GM19023 (cell line): ENCODE data around the gene KCMF1.
"Not testable (repeated sequence)": the region's sequence is repeated elsewhere in the genome, so short reads cannot be mapped to it uniquely, and the experiment has no call there.

ENCODE experiments used
- ATAC-seq: cut with Tn5 transposase; IDR thresholded peaks from one replicate; pipeline ENCODE4 v1.9.1; 2021; ENCODE audit warnings: mild to moderate bottlenecking, moderate library complexity; ENCODE audit not compliant: unreplicated experiment

Gene KCMF1

GRCh38 chr2:84970868-84971509 lies at the start of gene KCMF1:
Gene KCMF1 (plus strand): TSS chr2:84971161. CDS start chr2:84971452, 291 bp downstream.
- ATAC-seq = peak; percentile 48

- no peak for ATAC-seq
Observed at GRCh38 chr2:84923009-84923408, 48.0 kb upstream of the KCMF1 start.

GRCh38 chr2:84924173-84925106 lies 46.5 kb upstream of the KCMF1 start:
- ATAC-seq = peak; percentile 34

- ATAC-seq = peak; percentile 1
Observed at GRCh38 chr2:84925336-84925723, 45.6 kb upstream of the KCMF1 start.

- peak; percentile 80 for ATAC-seq
Observed at GRCh38 chr2:84925724-84926376, 45.1 kb upstream of the KCMF1 start.

- no peak for ATAC-seq
Observed at GRCh38 chr2:84927275-84927627, 43.7 kb upstream of the KCMF1 start.

- peak; percentile 53 for ATAC-seq
Observed at GRCh38 chr2:84931384-84931821, 39.6 kb upstream of the KCMF1 start.

- ATAC-seq = no peak
Observed at GRCh38 chr2:84938194-84938879, 32.6 kb upstream of the KCMF1 start.

GRCh38 chr2:84939426-84940087 lies 31.4 kb upstream of the KCMF1 start:
- ATAC-seq = peak; percentile 86

- peak; percentile 2 for ATAC-seq
Observed at GRCh38 chr2:84940088-84940470, 30.9 kb upstream of the KCMF1 start.

GRCh38 chr2:84940831-84941412 lies 30.0 kb upstream of the KCMF1 start:
- ATAC-seq = no peak

- no peak for ATAC-seq
Observed at GRCh38 chr2:84942166-84942565, 28.8 kb upstream of the KCMF1 start.

GRCh38 chr2:84942964-84943421 lies 28.0 kb upstream of the KCMF1 start:
- ATAC-seq = no peak

- ATAC-seq = no peak
Observed at GRCh38 chr2:84944295-84944909, 26.6 kb upstream of the KCMF1 start.

- not testable (repeated sequence) for ATAC-seq
Observed at GRCh38 chr2:84945838-84946203, 25.1 kb upstream of the KCMF1 start.

GRCh38 chr2:84946204-84947009 lies 24.6 kb upstream of the KCMF1 start:
- ATAC-seq = peak; percentile 76

- ATAC-seq = no peak
Observed at GRCh38 chr2:84947010-84947593, 23.9 kb upstream of the KCMF1 start.

- no peak for ATAC-seq
Observed at GRCh38 chr2:84953535-84953934, 17.4 kb upstream of the KCMF1 start.
